Measurements from ENCODE around the gene IFT43. TPM values are rescaled to one million over a fixed set of nuclear protein-coding genes. Genes with fewer than 3 reads are reported as not detected.

Gene IFT43
- total RNA-seq, 1 donor from 2014 or later, result 17.1 TPM

GRCh38 chr14:76077340-76077739 is 91.8 kb downstream of the IFT43 start:
- DNase-seq (ENCODE audit: low read depth in 2 of 2), result no peak

GRCh38 chr14:76078501-76078900 is 92.9 kb downstream of the IFT43 start:
- DNase-seq (ENCODE audit: low read depth in 2 of 2), result no peak

- DNase-seq (ENCODE audit: low read depth in 2 of 2), result no peak
Observed at GRCh38 chr14:76080025-76080424, 94.5 kb downstream of the IFT43 start.

GRCh38 chr14:76080471-76080870 is 94.9 kb downstream of the IFT43 start:
- no peak for DNase-seq (ENCODE audit: low read depth in 2 of 2)

GRCh38 chr14:76081642-76082041 is 96.1 kb downstream of the IFT43 start:
- no peak for DNase-seq (ENCODE audit: low read depth in 2 of 2)

GRCh38 chr14:76083796-76084765 is 98.5 kb downstream of the IFT43 start:
- DNase-seq (ENCODE audit: low read depth in 2 of 2), result no peak

GRCh38 chr14:76085358-76085757 is 99.8 kb downstream of the IFT43 start:
- DNase-seq (ENCODE audit: low read depth in 2 of 2), result no peak

GRCh38 chr14:76086636-76087035 is 101.1 kb downstream of the IFT43 start:
- no peak for DNase-seq (ENCODE audit: low read depth in 2 of 2)

GRCh38 chr14:76088326-76088725 is 102.8 kb downstream of the IFT43 start:
- no peak for DNase-seq (ENCODE audit: low read depth in 2 of 2)

GRCh38 chr14:76088771-76089571 is 103.4 kb downstream of the IFT43 start:
- no peak for DNase-seq (ENCODE audit: low read depth in 2 of 2)

- DNase-seq (ENCODE audit: low read depth in 2 of 2), result no peak
Observed at GRCh38 chr14:76089575-76089974, 104.0 kb downstream of the IFT43 start.

- DNase-seq (ENCODE audit: low read depth in 2 of 2), result peak; percentile 7 to 49
Observed at GRCh38 chr14:76090616-76091391, 105.2 kb downstream of the IFT43 start.

GRCh38 chr14:76093077-76093476 is 107.5 kb downstream of the IFT43 start:
- DNase-seq (ENCODE audit: low read depth in 2 of 2), result no peak

- no peak for DNase-seq (ENCODE audit: low read depth in 2 of 2)
Observed at GRCh38 chr14:76096257-76096656, 110.7 kb downstream of the IFT43 start.

- DNase-seq (ENCODE audit: low read depth in 2 of 2), result no peak
Observed at GRCh38 chr14:76097547-76097946, 112.0 kb downstream of the IFT43 start.

GRCh38 chr14:76098047-76098446 is 112.5 kb downstream of the IFT43 start:
- DNase-seq (ENCODE audit: low read depth in 2 of 2), result no peak

GRCh38 chr14:76098916-76099675 is 113.5 kb downstream of the IFT43 start:
- DNase-seq (ENCODE audit: low read depth in 2 of 2), result no peak

GRCh38 chr14:76100236-76100635 is 114.7 kb downstream of the IFT43 start:
- DNase-seq (ENCODE audit: low read depth in 2 of 2), result no peak

- no peak for DNase-seq (ENCODE audit: low read depth in 2 of 2)
Observed at GRCh38 chr14:76101391-76102379, 116.1 kb downstream of the IFT43 start.

Data from dermis microvascular lymphatic vessel endothelial cell (primary cell).